Measurements from ENCODE around the gene HMBS.

DNA sequence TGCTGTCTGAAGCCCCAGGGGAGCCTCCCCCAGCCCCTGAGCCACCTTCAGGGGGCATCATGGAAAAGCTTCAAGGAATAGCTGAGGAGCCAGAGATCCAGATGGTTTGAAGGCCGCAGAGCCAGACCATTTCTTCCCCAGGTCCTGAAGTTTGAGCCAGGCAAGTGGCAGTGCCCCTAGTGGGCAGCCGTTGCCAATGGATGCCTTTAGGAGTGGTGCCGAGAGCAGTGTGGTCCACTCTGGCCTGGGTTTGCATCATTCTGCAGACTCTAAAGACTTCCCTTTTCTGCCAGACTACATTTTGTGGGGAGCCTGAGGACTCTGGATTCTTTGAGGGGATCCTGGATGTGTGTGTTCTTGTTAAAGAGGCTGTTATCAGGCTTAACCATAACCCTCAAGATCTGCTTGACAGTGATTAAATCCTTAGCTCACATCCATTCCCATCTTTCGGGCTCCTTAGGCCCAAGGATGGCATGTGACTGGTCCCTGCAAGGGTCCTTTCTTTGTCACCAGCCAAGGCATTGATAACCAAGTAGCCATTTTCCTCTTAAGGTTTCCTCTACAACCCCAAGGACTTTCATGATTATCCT lies 49.8 kb downstream of the HMBS start:
- TF ChIP-seq, protein P1, sequence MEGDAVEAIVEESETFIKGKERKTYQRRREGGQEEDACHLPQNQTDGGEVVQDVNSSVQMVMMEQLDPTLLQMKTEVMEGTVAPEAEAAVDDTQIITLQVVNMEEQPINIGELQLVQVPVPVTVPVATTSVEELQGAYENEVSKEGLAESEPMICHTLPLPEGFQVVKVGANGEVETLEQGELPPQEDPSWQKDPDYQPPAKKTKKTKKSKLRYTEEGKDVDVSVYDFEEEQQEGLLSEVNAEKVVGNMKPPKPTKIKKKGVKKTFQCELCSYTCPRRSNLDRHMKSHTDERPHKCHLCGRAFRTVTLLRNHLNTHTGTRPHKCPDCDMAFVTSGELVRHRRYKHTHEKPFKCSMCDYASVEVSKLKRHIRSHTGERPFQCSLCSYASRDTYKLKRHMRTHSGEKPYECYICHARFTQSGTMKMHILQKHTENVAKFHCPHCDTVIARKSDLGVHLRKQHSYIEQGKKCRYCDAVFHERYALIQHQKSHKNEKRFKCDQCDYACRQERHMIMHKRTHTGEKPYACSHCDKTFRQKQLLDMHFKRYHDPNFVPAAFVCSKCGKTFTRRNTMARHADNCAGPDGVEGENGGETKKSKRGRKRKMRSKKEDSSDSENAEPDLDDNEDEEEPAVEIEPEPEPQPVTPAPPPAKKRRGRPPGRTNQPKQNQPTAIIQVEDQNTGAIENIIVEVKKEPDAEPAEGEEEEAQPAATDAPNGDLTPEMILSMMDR (IDR thresholded peaks at IDR 0.05) = peak in 10 of 12 donors; percentile 21 to 51 (median 34)
- TF ChIP-seq POLR2A (IDR thresholded peaks at IDR 0.05) = no peak

Measured in heart left ventricle (tissue), 13 donors.